GM12892 (cell line): Measurements from ENCODE around the gene DYNLT4.
"Not testable (repeated sequence)": the region's sequence is repeated elsewhere in the genome, so short reads cannot be mapped to it uniquely, and the experiment has no call there.

Experiments
- POLR2A ChIP-seq: IDR thresholded peaks from 2 replicates; pipeline ENCODE4 v1.6.1; 2011; ENCODE audit warnings: low read depth, low read length, control low read depth
- POLR2AphosphoS5 ChIP-seq: IDR thresholded peaks from 2 replicates; pipeline ENCODE4 v1.6.1; 2011; ENCODE audit warnings: low read depth, low read length, control low read depth
- TAF1 ChIP-seq: IDR thresholded peaks from 2 replicates; pipeline ENCODE4 v1.6.1; 2011; ENCODE audit warnings: low read depth, mild to moderate bottlenecking, control low read depth, low read length, borderline replicate concordance

DNA sequence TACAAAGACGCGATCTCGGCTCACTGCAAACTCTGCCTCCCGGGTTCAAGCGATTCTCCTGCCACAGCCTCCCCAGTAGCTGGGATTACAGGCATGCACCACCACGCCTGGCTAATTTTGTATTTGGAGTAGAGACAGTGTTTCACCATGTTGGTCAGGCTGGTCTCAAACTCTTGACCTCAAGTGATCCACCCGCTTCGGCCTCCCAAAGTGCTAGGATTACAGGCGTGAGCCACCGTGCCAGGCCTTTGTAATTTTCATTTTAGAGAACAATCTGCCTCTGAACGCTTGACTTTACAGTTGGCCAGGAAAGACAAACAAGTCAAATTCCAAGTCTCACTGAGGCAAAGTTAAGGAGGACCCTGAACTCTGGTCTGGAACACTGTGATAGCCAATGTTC lies 31.1 kb upstream of the DYNLT4 start:
- TF ChIP-seq POLR2A, TAF1, POLR2AphosphoS5: not testable (repeated sequence)
